GM12878 (cell line): ENCODE data around the gene SIRPD. TPM values are rescaled to one million over a fixed set of nuclear protein-coding genes. Genes with fewer than 3 reads are reported as not detected.

Source experiments
- ATAC-seq: fragments of 200-7000 bp; cut with Tn5 transposase; 3 replicates; pipeline ENCODE4 v1.9.1; 2020; ENCODE audit warnings: mild to moderate bottlenecking, moderate library complexity
- BruUV-seq: library from RNA; stranded (reverse); fragments of 400-500 nt; replicated peaks from 2 replicates; lab custom pipeline; 2021; lab: Mats Ljungman, UMichigan
- CTCF ChIA-PET: fragments of 300-600 bp; sonication (Branson Sonifier 250); formaldehyde crosslinking; extraction: SDS; loops from one replicate; lab custom pipeline; 2021; ENCODE audit warnings: inconsistent platforms; lab: Yijun Ruan, JAX
- POLR2A ChIA-PET: fragments of 350-600 bp; formaldehyde crosslinking; extraction: SDS; loops from one replicate; lab custom pipeline; 2021; ENCODE audit warnings: inconsistent platforms; lab: Charles Lee
- RAD21 ChIA-PET: fragments of 300-600 bp; sonication (Branson Sonifier 250); formaldehyde crosslinking; loops from one replicate; lab custom pipeline; 2023; ENCODE audit warnings: antibody characterized with exemption; ENCODE audit not compliant: unreplicated experiment; lab: Charles Lee
- SMC1A ChIA-PET: fragments of 300-600 bp; sonication (Branson Sonifier 250); formaldehyde crosslinking; loops from one replicate; lab custom pipeline; 2023; ENCODE audit not compliant: unreplicated experiment, uncharacterized antibody; lab: Charles Lee
- DNase-seq: peaks from one replicate; pipeline ENCODE4 v3.0.0-alpha.2; 2011; ENCODE audit warnings: low read depth, low spot score
- FAIRE-seq: peaks from 3 replicates; lab custom pipeline; 2011; peaks lifted over from hg19 to GRCh38; lab: Jason Lieb, UNC
- H2AFZ ChIP-seq: 2 replicates; pipeline ENCODE4 v1.6.0; 2011; ENCODE audit warnings: low read depth, low read length, control low read depth; ENCODE audit not compliant: control insufficient read depth
- H3K27ac ChIP-seq: 2 replicates; pipeline ENCODE4 v1.5.1; 2011; ENCODE audit warnings: control low read depth; ENCODE audit not compliant: control insufficient read depth, insufficient read depth
- H3K27me3 ChIP-seq, 2 experiments: replicated peaks in 1 of 2; 2 replicates each; pipeline versions ENCODE4 v1.6.0 to v1.6.1; 2011; ENCODE audit warnings: low read length in 1 of 2; ENCODE audit not compliant: control insufficient read depth in 2 of 2, insufficient read depth in 2 of 2
- H3K36me3 ChIP-seq, 2 experiments: 2 replicates each; pipeline ENCODE4 v1.5.1; 2011; ENCODE audit warnings: low read length in 1 of 2; ENCODE audit not compliant: control insufficient read depth in 2 of 2, insufficient read depth in 2 of 2
- H3K4me1 ChIP-seq: 2 replicates; pipeline ENCODE4 v1.6.1; 2011; ENCODE audit warnings: mild to moderate bottlenecking, low read length, moderate library complexity, mixed read lengths; ENCODE audit not compliant: control insufficient read depth, insufficient read depth
- H3K4me2 ChIP-seq: 2 replicates; pipeline ENCODE4 v1.6.0; 2011; ENCODE audit warnings: control low read depth; ENCODE audit not compliant: control insufficient read depth, insufficient read depth
- H3K4me3 ChIP-seq: fragments of 200-600 bp; sonication (generic); 2 replicates; pipeline ENCODE4 v1.5.1; 2016
- H3K79me2 ChIP-seq: 2 replicates; pipeline ENCODE4 v1.6.0; 2011; ENCODE audit warnings: low read length; ENCODE audit not compliant: control insufficient read depth, insufficient read depth
- H3K9ac ChIP-seq: 2 replicates; pipeline ENCODE4 v1.8.0; 2011; ENCODE audit warnings: low read length, control low read depth, mixed read lengths; ENCODE audit not compliant: control insufficient read depth, insufficient read depth
- H3K9me3 ChIP-seq: replicated peaks from 3 replicates; pipeline ENCODE4 v1.5.1; 2011; ENCODE audit warnings: mild to moderate bottlenecking, low read length; ENCODE audit not compliant: control insufficient read depth, insufficient read depth
- H4K20me1 ChIP-seq: 2 replicates; pipeline ENCODE4 v1.6.0; 2011; ENCODE audit not compliant: control insufficient read depth, insufficient read depth
- IKZF1 ChIP-seq: fragments of 450-650 bp; conservative IDR thresholded peaks from 2 replicates; pipeline ENCODE4 v1.6.1; 2017; ENCODE audit warnings: antibody characterized with exemption, mild to moderate bottlenecking
- MTA2 ChIP-seq: fragments of 450-650 bp; IDR thresholded peaks from 2 replicates; pipeline ENCODE4 v1.6.1; 2016; ENCODE audit warnings: low read depth, mild to moderate bottlenecking, moderate library complexity
- RAD51 ChIP-seq: fragments of 450-650 bp; IDR thresholded peaks from 2 replicates; pipeline ENCODE4 v1.6.1; 2016; ENCODE audit warnings: moderate library complexity, mild to moderate bottlenecking, inconsistent platforms
- RBBP5 ChIP-seq: fragments of 200-600 bp; sonication (generic); conservative IDR thresholded peaks from 2 replicates; pipeline ENCODE4 v1.6.1; 2016
- RCOR1 ChIP-seq: conservative IDR thresholded peaks from 2 replicates; pipeline ENCODE4 v1.6.1; 2012; ENCODE audit warnings: low read depth, low read length, improper control_type of control experiment
- SPI1 ChIP-seq: IDR thresholded peaks from 2 replicates; pipeline ENCODE4 v1.6.1; 2011; ENCODE audit warnings: low read depth, mild to moderate bottlenecking, low read length, moderate library complexity, borderline replicate concordance; ENCODE audit not compliant: insufficient read depth
- WGBS: methylation state at CpG from one replicate; pipeline ENCODE4 v1.1.6; 2016; ENCODE audit warnings: low lambda C conversion rate; ENCODE audit not compliant: insufficient replicate concordance, insufficient coverage; ENCODE audit errors: missing lambda C conversion rate; 5-methylcytosine and 5-hydroxymethylcytosine counted together
- in situ Hi-C: fragments of 300-500 bp; cut with MboI; formaldehyde crosslinking; loops from 9 replicates; pipeline ENCODE4 v1.14.3; 2018; ENCODE audit warnings: mixed read lengths
- intact Hi-C: fragments of 100-400 bp; cut with micrococcal nuclease; formaldehyde crosslinking; loops from one replicate; pipeline ENCODE4 v1.14.2; 2022; ENCODE audit not compliant: unreplicated experiment
- polyA plus RNA-seq, 11 experiments: library from polyadenylated mRNA; depleted of rRNA in 4 of 11; unstranded in 6 of 11; stranded (reverse) in 5 of 11; fragments of >200 nt; fragmentation: Nextera tagmentation in 4 of 11; fragmentation: Illumina TruSeq in 1 of 11; extraction: Ambion mirVana in 4 of 11; extraction: Trizol in 1 of 11; gene quantifications; 1 replicate in 1 of 11; 2 replicates in 10 of 11; pipeline versions ENCODE4 v1.2.1 to v1.2.3, GENCODE V29; 2011 to 2016; ENCODE audit warnings: inconsistent platforms in 2 of 11, missing spikeins in 2 of 11, low read depth in 1 of 11
- total RNA-seq, 4 experiments: library from RNA; depleted of rRNA in 3 of 4; stranded (reverse); fragments of >200 nt in 3 of 4; fragmentation: Illumina TruSeq in 1 of 4; extraction: Trizol in 1 of 4; gene quantifications; 2 replicates each; pipeline versions ENCODE4 v1.2.1 to v1.2.3, GENCODE V29; 2013 to 2021
- TF ChIP-seq, protein P1 (sequence below): fragments of 450-650 bp; IDR thresholded peaks from 2 replicates; pipeline ENCODE4 v1.6.1; 2017; ENCODE audit warnings: mild to moderate bottlenecking, low read depth, inconsistent platforms; ENCODE audit not compliant: poor library complexity, severe bottlenecking
- TF ChIP-seq, protein P2 (sequence below): fragments of 450-650 bp; IDR thresholded peaks from 2 replicates; pipeline ENCODE4 v1.6.1; 2017; ENCODE audit warnings: mild to moderate bottlenecking, moderate library complexity

Gene SIRPD
- total and polyA plus RNA-seq, 10 of the 15 experiments (the other 5 are each of a cell fraction or from before 2014, with no cell fraction given): 0.10 to 1.6 (median 0.88) TPM

DNA sequence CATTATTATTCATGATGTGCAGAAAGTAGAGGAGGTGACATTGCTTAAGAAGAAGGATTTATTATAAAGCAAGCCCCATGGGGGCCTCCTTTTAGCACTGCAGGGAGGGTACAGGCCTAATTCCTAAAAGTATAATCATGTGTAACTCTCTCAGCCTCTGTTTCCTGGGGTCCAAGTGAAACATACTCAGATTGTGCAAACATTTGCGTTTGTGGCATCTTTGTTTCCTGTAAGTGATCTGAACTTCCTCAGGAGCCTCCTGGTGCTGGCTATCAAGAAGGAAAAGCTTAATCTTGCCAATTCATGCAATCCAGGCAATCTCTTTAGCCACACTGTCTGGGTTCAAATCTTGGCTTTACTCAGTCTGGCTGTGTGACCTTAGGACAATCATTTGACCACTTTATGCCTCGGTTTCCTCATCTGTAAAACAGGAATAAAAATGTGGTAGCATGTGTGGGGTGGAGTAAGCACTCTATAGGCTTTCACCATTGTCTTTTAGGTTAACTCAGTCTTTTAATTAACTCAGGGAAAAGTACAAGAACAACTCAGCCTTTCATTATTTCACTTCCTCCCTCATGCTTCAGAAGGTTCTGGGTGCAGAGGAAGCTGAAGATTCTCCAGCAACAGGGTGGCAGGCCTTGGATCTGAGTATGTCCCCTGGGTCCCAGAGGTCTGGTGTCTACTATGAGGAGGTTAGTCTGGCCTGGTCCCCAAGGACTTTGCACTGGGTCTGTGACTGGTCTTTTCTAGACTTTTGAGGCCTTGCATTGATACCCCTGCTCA, 65.5 kb downstream of the SIRPD start:
- BruUV-seq: no TSS peak
- H3K4me1 ChIP-seq: no peaks in the 10 kb centered on the region; the same call in 1 of the 2 replicates
- H3K9ac ChIP-seq: no peak overlapping the region
- intact Hi-C loops (no loop called here), in situ Hi-C loops (no loop called here)
- WGBS: 0% methylated on average over 2 of the region's 2 CpGs
- no peaks in the 10 kb centered on the region for H3K36me3 ChIP-seq
- H3K79me2 ChIP-seq: no peaks in the 10 kb centered on the region
- no peaks in the 10 kb centered on the region for H4K20me1 ChIP-seq
- H3K4me2 ChIP-seq: no peak overlapping the region
- ChIA-PET RAD21 (interaction anchor here (1.5 kb wide), 1 partner anchor 25 kb away, joined by 4 read pairs; no protein-coding TSS in a partner anchor), SMC1A (interaction anchor here (1.3 kb wide), 1 partner anchor 10 kb away, joined by 8 read pairs; no protein-coding TSS in a partner anchor), POLR2A (no interaction called here), CTCF (interaction anchor here (1.0 to 4.2 kb wide), 3 partner anchors 12 to 23 kb away, joined by 3 to 28 read pairs (median 4); no protein-coding TSS in a partner anchor)
- H3K9me3 ChIP-seq: no peaks in the 10 kb centered on the region; the same call in 2 of the 3 replicates
- no peak overlapping the region for H3K4me3 ChIP-seq
- FAIRE-seq (no peak), ATAC-seq (peak; percentile 65), DNase-seq (no peak)
- no peak overlapping the region for H2AFZ ChIP-seq
- H3K27me3 ChIP-seq: peaks cover 0 to 2% of the 10 kb centered on the region in 2 experiments; a peak in 1 of 4 replicates
- peak; percentile 27; the same call in 1 of the 2 replicates for TF ChIP-seq MTA2
- peak; percentile 76 for TF ChIP-seq SPI1
- TF ChIP-seq RCOR1: no peak
- H3K27ac ChIP-seq: no peak overlapping the region

DNA sequence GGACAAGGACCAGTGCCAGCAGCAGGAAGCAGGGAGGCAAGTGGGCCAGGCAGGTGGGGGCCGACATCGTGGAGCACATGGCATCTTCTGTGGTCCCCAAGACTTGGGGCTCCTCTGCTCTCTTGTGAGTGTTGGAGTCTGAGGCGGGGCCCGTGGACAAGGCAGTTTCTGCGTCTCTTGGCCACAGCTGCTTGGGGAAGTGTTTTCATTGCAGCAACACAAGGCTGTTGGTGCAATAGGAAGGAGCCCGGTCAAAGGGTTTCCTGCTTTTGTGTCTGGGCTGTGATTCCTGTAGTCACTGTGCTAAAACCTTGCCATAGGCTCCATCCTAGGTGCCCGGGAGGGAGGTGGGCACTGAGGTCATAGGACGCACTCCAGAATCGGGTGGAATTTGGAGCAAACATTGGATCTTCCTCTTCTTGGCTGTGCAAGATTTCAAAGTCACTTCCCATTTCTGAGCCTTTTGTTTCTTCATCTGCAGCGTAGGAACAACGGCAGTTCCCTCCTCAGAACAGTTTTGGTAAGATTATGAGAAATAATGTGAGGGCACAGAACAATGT, 66.1 kb downstream of the SIRPD start, which contains the start of gene SIRPB2:
Gene SIRPB2 (minus strand): TSS at position 140 of the 560 bp plus-strand sequence. CDS start 61 bp downstream, at position 79.
- H3K9ac ChIP-seq: no peak within 1 kb of the TSS
- WGBS: 10% methylated on average over 11 of the region's 11 CpGs
- TF ChIP-seq, protein P1, sequence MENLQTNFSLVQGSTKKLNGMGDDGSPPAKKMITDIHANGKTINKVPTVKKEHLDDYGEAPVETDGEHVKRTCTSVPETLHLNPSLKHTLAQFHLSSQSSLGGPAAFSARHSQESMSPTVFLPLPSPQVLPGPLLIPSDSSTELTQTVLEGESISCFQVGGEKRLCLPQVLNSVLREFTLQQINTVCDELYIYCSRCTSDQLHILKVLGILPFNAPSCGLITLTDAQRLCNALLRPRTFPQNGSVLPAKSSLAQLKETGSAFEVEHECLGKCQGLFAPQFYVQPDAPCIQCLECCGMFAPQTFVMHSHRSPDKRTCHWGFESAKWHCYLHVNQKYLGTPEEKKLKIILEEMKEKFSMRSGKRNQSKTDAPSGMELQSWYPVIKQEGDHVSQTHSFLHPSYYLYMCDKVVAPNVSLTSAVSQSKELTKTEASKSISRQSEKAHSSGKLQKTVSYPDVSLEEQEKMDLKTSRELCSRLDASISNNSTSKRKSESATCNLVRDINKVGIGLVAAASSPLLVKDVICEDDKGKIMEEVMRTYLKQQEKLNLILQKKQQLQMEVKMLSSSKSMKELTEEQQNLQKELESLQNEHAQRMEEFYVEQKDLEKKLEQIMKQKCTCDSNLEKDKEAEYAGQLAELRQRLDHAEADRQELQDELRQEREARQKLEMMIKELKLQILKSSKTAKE: no peak
- TF ChIP-seq RBBP5: no peak
- TF ChIP-seq RAD51: no peak
- TF ChIP-seq, protein P2, sequence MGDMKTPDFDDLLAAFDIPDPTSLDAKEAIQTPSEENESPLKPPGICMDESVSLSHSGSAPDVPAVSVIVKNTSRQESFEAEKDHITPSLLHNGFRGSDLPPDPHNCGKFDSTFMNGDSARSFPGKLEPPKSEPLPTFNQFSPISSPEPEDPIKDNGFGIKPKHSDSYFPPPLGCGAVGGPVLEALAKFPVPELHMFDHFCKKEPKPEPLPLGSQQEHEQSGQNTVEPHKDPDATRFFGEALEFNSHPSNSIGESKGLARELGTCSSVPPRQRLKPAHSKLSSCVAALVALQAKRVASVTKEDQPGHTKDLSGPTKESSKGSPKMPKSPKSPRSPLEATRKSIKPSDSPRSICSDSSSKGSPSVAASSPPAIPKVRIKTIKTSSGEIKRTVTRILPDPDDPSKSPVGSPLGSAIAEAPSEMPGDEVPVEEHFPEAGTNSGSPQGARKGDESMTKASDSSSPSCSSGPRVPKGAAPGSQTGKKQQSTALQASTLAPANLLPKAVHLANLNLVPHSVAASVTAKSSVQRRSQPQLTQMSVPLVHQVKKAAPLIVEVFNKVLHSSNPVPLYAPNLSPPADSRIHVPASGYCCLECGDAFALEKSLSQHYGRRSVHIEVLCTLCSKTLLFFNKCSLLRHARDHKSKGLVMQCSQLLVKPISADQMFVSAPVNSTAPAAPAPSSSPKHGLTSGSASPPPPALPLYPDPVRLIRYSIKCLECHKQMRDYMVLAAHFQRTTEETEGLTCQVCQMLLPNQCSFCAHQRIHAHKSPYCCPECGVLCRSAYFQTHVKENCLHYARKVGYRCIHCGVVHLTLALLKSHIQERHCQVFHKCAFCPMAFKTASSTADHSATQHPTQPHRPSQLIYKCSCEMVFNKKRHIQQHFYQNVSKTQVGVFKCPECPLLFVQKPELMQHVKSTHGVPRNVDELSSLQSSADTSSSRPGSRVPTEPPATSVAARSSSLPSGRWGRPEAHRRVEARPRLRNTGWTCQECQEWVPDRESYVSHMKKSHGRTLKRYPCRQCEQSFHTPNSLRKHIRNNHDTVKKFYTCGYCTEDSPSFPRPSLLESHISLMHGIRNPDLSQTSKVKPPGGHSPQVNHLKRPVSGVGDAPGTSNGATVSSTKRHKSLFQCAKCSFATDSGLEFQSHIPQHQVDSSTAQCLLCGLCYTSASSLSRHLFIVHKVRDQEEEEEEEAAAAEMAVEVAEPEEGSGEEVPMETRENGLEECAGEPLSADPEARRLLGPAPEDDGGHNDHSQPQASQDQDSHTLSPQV: no peak
- no peak for TF ChIP-seq IKZF1
- ChIA-PET CTCF (interaction anchor here (4.2 kb wide), 1 partner anchor 12 kb away, joined by 28 read pairs; no protein-coding TSS in a partner anchor), SMC1A (no interaction called here), RAD21 (interaction anchor here (1.4 kb wide), 1 partner anchor 13 kb away, joined by 5 read pairs; no protein-coding TSS in a partner anchor), POLR2A (no interaction called here)
- in situ Hi-C loops (no loop called here), intact Hi-C loops (no loop called here)
- no peak within 1 kb of the TSS for H3K27ac ChIP-seq
- H3K9me3 ChIP-seq: no peaks in the 10 kb centered on the region; the same call in 2 of the 3 replicates
- no peak within 1 kb of the TSS for H2AFZ ChIP-seq
- H3K79me2 ChIP-seq: no peaks in the 10 kb centered on the region
- DNase-seq (no peak), FAIRE-seq (no peak), ATAC-seq (no peak)
- H3K4me3 ChIP-seq: no peak within 1 kb of the TSS
- no peaks in the 10 kb centered on the region for H3K36me3 ChIP-seq
- BruUV-seq: no TSS peak
- peaks cover 0 to 2% of the 10 kb centered on the region in 2 experiments; a peak in 1 of 4 replicates for H3K27me3 ChIP-seq
- H4K20me1 ChIP-seq: no peaks in the 10 kb centered on the region
- H3K4me1 ChIP-seq: no peaks in the 10 kb centered on the region; the same call in 1 of the 2 replicates
- H3K4me2 ChIP-seq: no peak within 1 kb of the TSS
